ENCODE measurements around the gene IPO5. TPM values are rescaled to one million over a fixed set of nuclear protein-coding genes. Genes with fewer than 3 reads are reported as not detected.
"Not testable (repeated sequence)": the region's sequence is repeated elsewhere in the genome, so short reads cannot be mapped to it uniquely, and the experiment has no call there.

The IPO5 gene
- total RNA-seq, 2 experiments from 2014 or later = 62.2 to 73.3 TPM

GRCh38 chr13:97951376-97951775 is 2.1 kb upstream of the IPO5 start:
- peaks cover 7% of the 10 kb centered on the region for H3K27me3 Mint-ChIP-seq
- no peaks in the 10 kb centered on the region for H3K4me1 Mint-ChIP-seq (ENCODE audit: low read depth)
- Histone ChIP-seq H3K27ac (ENCODE audit: low read depth in 1 of 2, low read length in 2 of 2) (no peak overlapping the region), H3K36me3 (ENCODE audit: insufficient read depth, low read length) (no peaks in the 10 kb centered on the region), H3K27me3 (ENCODE audit: control insufficient read depth in 1 of 2, insufficient read depth in 2 of 2, low read length in 2 of 2) (no peaks in the 10 kb centered on the region), H3K4me1 (ENCODE audit: insufficient read depth, low read length) (no peaks in the 10 kb centered on the region), H3K9me3 (ENCODE audit: control insufficient read depth in 1 of 2, insufficient read depth in 1 of 2, low read length in 2 of 2) (no peaks in the 10 kb centered on the region), H3K4me3 (ENCODE audit: low read length) (no peak overlapping the region)
- ATAC-seq (ENCODE audit: poor library complexity) = no peak
- H3K36me3 Mint-ChIP-seq (ENCODE audit: low read depth) = no peaks in the 10 kb centered on the region
- ChIA-PET POLR2A (no interaction called here), CTCF (no interaction called here)
- no peak for TF ChIP-seq CTCF (IDR thresholded peaks at IDR 0.05)
- no peak overlapping the region for H3K27ac Mint-ChIP-seq
- H3K9me3 Mint-ChIP-seq = no peaks in the 10 kb centered on the region
- DNase-seq = no peak
- intact Hi-C loops (cut with DNase I, micrococcal nuclease) = no loop called here
- H3K4me3 Mint-ChIP-seq = no peak overlapping the region

- intact Hi-C loops (cut with DNase I, micrococcal nuclease); POLR2A ChIA-PET; ATAC-seq (ENCODE audit: poor library complexity); H3K27me3 ChIP-seq (ENCODE audit: control insufficient read depth in 1 of 2, insufficient read depth in 2 of 2, low read length in 2 of 2); H3K27me3 Mint-ChIP-seq; H3K27ac Mint-ChIP-seq; H3K36me3 ChIP-seq (ENCODE audit: insufficient read depth, low read length); H3K27ac ChIP-seq (ENCODE audit: low read depth in 1 of 2, low read length in 2 of 2); H3K9me3 Mint-ChIP-seq; H3K4me1 ChIP-seq (ENCODE audit: insufficient read depth, low read length); H3K4me1 Mint-ChIP-seq (ENCODE audit: low read depth); H3K36me3 Mint-ChIP-seq (ENCODE audit: low read depth); H3K4me3 Mint-ChIP-seq; DNase-seq; H3K9me3 ChIP-seq (ENCODE audit: control insufficient read depth in 1 of 2, insufficient read depth in 1 of 2, low read length in 2 of 2); H3K4me3 ChIP-seq (ENCODE audit: low read length); CTCF ChIA-PET: not testable (repeated sequence)
Measured at GRCh38 chr13:97952831-97953230, 644 bp upstream of the IPO5 start.

DNA sequence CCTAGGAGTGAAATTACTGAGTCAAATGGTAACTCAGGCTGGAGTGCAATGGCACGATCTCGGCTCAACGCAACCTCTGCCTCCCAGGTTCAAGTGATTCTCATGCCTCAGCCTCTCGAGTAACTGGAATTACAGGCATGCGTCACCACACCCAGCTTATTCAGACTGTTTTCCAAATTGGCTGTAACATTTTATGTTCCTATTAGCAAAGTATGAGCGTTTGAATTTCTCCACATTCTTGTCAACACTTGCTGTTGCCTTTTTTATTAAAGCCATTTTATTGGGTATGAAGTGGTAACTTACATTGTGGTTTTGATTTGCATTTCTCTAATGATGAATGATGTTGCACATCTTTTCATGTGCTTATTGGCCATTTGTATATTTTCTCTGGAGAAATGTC is 7.9 kb downstream of the IPO5 start:
- H3K36me3 ChIP-seq (ENCODE audit: insufficient read depth, low read length) = no peaks in the 10 kb centered on the region
- no peaks in the 10 kb centered on the region for H3K4me1 ChIP-seq (ENCODE audit: insufficient read depth, low read length)
- H3K27me3 ChIP-seq (ENCODE audit: control insufficient read depth in 1 of 2, insufficient read depth in 2 of 2, low read length in 2 of 2) = no peaks in the 10 kb centered on the region
- Mint-ChIP-seq H3K4me1 (ENCODE audit: low read depth) (no peaks in the 10 kb centered on the region), H3K4me3 (no peak overlapping the region), H3K36me3 (ENCODE audit: low read depth) (no peaks in the 10 kb centered on the region), H3K27ac (no peak overlapping the region), H3K9me3 (no peaks in the 10 kb centered on the region), H3K27me3 (peaks cover 19% of the 10 kb centered on the region)
- ChIA-PET POLR2A (no interaction called here), CTCF (no interaction called here)
- H3K9me3 ChIP-seq (ENCODE audit: control insufficient read depth in 1 of 2, insufficient read depth in 1 of 2, low read length in 2 of 2) = no peaks in the 10 kb centered on the region
- no peak for TF ChIP-seq CTCF (IDR thresholded peaks at IDR 0.05)
- no peak overlapping the region for H3K27ac ChIP-seq (ENCODE audit: low read depth in 1 of 2, low read length in 2 of 2)
- intact Hi-C loops (cut with DNase I, micrococcal nuclease) = no loop called here
- H3K4me3 ChIP-seq (ENCODE audit: low read length) = no peak overlapping the region
- ATAC-seq (ENCODE audit: poor library complexity) (no peak), DNase-seq (no peak)

DNA sequence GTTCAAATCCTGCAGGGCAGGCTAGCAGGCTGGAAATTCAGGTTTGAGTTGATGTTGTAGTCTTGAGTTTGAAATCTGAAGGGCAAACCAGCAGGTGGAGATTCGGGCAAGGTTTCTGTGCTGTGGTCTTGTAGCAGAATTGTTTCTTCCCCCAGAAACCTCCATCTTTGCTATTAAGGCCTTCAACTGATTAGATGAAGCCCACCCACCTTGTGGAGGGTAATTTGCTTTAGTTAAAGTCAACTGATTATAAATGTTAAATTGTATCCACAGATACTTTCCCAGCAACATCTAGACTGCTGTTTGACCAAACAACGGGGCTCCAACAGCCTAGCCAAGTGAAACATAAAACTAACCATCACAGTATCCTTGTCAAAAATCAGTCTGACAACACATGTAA is 9.4 kb downstream of the IPO5 start:
- intact Hi-C loops (cut with DNase I, micrococcal nuclease) = no loop called here
- Mint-ChIP-seq H3K27ac (no peak overlapping the region), H3K27me3 (peaks cover 32% of the 10 kb centered on the region), H3K4me3 (no peak overlapping the region), H3K9me3 (no peaks in the 10 kb centered on the region), H3K4me1 (ENCODE audit: low read depth) (no peaks in the 10 kb centered on the region), H3K36me3 (ENCODE audit: low read depth) (no peaks in the 10 kb centered on the region)
- H3K27ac ChIP-seq (ENCODE audit: low read depth in 1 of 2, low read length in 2 of 2) = no peak overlapping the region
- TF ChIP-seq CTCF (IDR thresholded peaks at IDR 0.05) = no peak
- H3K36me3 ChIP-seq (ENCODE audit: insufficient read depth, low read length) = no peaks in the 10 kb centered on the region
- H3K4me1 ChIP-seq (ENCODE audit: insufficient read depth, low read length) = no peaks in the 10 kb centered on the region
- no peak overlapping the region for H3K4me3 ChIP-seq (ENCODE audit: low read length)
- POLR2A ChIA-PET = no interaction called here
- CTCF ChIA-PET = no interaction called here
- H3K27me3 ChIP-seq (ENCODE audit: control insufficient read depth in 1 of 2, insufficient read depth in 2 of 2, low read length in 2 of 2) = no peaks in the 10 kb centered on the region
- DNase-seq = no peak
- no peaks in the 10 kb centered on the region for H3K9me3 ChIP-seq (ENCODE audit: control insufficient read depth in 1 of 2, insufficient read depth in 1 of 2, low read length in 2 of 2)
- ATAC-seq (ENCODE audit: poor library complexity) = no peak
